SH-SY5Y (cell line): ENCODE measurements around the gene FLOT1.

Source experiments
- GATA2 ChIP-seq: IDR thresholded peaks from 2 replicates; pipeline ENCODE4 v1.6.1; 2011; ENCODE audit warnings: mild to moderate bottlenecking, low read depth, low read length
- GATA3 ChIP-seq: IDR thresholded peaks from 2 replicates; pipeline ENCODE4 v1.6.1; 2011; ENCODE audit warnings: low read depth, mild to moderate bottlenecking, low read length, moderate library complexity

- TF ChIP-seq GATA3 (no peak), GATA2 (no peak)
Measured at GRCh38 chr6:30685157-30686008, 57.1 kb downstream of the FLOT1 start.
